Transverse colon (tissue), 4 donors: ENCODE results near the gene FAM131B. TPM values are rescaled to one million over a fixed set of nuclear protein-coding genes. Genes with fewer than 3 reads are reported as not detected.
A peak's percentile ranks its signal among the peaks of the same experiment; 100 is the strongest.

Experiments used
- DNase-seq: peaks from one replicate; pipeline ENCODE4 v3.0.0-alpha.2; 2019
- H3K27ac ChIP-seq, 4 donors: fragments of 200-600 bp; sonication (generic); 2 replicates each; pipeline ENCODE4 v1.5.1; 2016 to 2018; ENCODE audit warnings: inconsistent platforms in 4 of 4
- H3K27me3 ChIP-seq: fragments of 200-600 bp; sonication (generic); 2 replicates; pipeline ENCODE4 v1.5.1; 2017; ENCODE audit warnings: inconsistent platforms
- H3K36me3 ChIP-seq, 4 donors: fragments of 200-600 bp; sonication (generic); 2 replicates each; pipeline ENCODE4 v1.5.1; 2017 to 2019; ENCODE audit warnings: inconsistent platforms in 4 of 4
- H3K4me1 ChIP-seq, 4 donors: fragments of 200-600 bp; sonication (generic); 2 replicates each; pipeline ENCODE4 v1.5.1; 2017 to 2020; ENCODE audit warnings: inconsistent platforms in 4 of 4
- H3K4me3 ChIP-seq, 4 donors: fragments of 200-600 bp; sonication (generic); 1 replicate in 1 of 4; 2 replicates in 3 of 4; pipeline versions ENCODE4 v1.5.1 to v1.6.1; 2017 to 2019; ENCODE audit warnings: inconsistent platforms in 4 of 4
- H3K9me3 ChIP-seq, 2 donors: fragments of 200-600 bp; sonication (generic); 2 replicates each; pipeline ENCODE4 v1.5.1; 2017 to 2019; ENCODE audit warnings: inconsistent platforms in 2 of 2
- EP300 ChIP-seq: sonication (generic); formaldehyde crosslinking; IDR thresholded peaks from one replicate; pipeline ENCODE4 v1.6.1; 2017; ENCODE audit warnings: antibody characterized with exemption, low read depth
- POLR2A ChIP-seq: fragments of 450-650 bp; IDR thresholded peaks from one replicate; pipeline ENCODE4 v1.6.1; 2016; ENCODE audit warnings: antibody characterized with exemption, mild to moderate bottlenecking, moderate library complexity
- POLR2AphosphoS5 ChIP-seq, 3 donors: sonication (generic); formaldehyde crosslinking; IDR thresholded peaks; one replicate each; pipeline ENCODE4 v1.6.1; 2016; ENCODE audit warnings: antibody characterized with exemption in 3 of 3
- WGBS, 2 donors: methylation state at CpG; one replicate each; pipeline ENCODE4 v1.1.5; 2018; ENCODE audit warnings: low coverage in 1 of 2; 5-methylcytosine and 5-hydroxymethylcytosine counted together
- in situ Hi-C, 4 donors: fragments of 200-750 bp; cut with MboI; loops; one replicate each; pipeline versions ENCODE4 v1.15.0 to v1.15.1; 2017; ENCODE audit warnings: low sequenced_read_pairs in 3 of 4, low pct_ligation_motif_present in 1 of 4, low pct_unique_long_range_greater_than_20kb in 1 of 4
- intact Hi-C: fragments of 100-400 bp; cut with DNase I; formaldehyde crosslinking; loops from one replicate; pipeline ENCODE4 v1.15.1; 2023; ENCODE audit warnings: low total_unique reads
- total RNA-seq, 4 donors: library from RNA; depleted of rRNA; stranded (reverse); fragments of >200 nt; gene quantifications; one replicate each; pipeline ENCODE4 v1.1.0, GENCODE V29; 2016
- TF ChIP-seq, protein P1 (sequence below), 5 experiments: fragments of 200-600 bp in 3 of 5; fragments of 450-650 bp in 2 of 5; sonication (generic) in 3 of 5; IDR thresholded peaks; 1 replicate in 2 of 5; 2 replicates in 3 of 5; pipeline ENCODE4 v1.5.1; 2016 to 2017; ENCODE audit warnings: antibody characterized with exemption in 5 of 5, inconsistent platforms in 3 of 5, mild to moderate bottlenecking in 2 of 5, moderate library complexity in 1 of 5

FAM131B gene
- total RNA-seq, 4 donors from 2014 or later, result 2.2 to 33.4 (median 4.7) TPM

DNA sequence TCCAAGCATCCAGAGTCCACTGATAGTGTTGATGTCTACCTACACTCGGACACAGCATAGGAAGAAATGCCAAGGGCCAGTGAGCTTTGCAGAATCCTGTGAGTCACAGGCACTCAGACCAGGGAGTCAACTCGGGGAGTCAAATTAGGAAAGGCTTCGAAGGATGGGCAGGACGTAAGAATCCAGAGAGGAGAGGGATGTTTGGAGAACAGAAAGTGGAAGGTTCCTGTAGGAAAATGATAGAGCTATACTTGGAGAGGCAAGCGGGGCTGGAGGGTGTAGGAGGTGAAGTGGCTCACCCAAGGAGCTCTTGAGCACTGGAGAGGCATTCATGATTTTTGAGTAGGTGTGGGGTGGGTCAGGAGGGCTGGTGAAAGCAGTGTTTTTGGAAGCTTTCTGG is 21.6 kb upstream of the FAM131B start:
- WGBS, 2 donors, result 47 to 48% methylated on average over 4 to 5 of the region's 5 CpGs
- H3K27me3 ChIP-seq, result no peaks in the 10 kb centered on the region
- H3K4me3 ChIP-seq, result peak overlapping the region in 2 of 4 donors; percentile 11 to 92
- TF ChIP-seq POLR2A (no peak), POLR2AphosphoS5 (IDR thresholded peaks at IDR 0.05) (no peak), EP300 (no peak)
- TF ChIP-seq, protein P1, sequence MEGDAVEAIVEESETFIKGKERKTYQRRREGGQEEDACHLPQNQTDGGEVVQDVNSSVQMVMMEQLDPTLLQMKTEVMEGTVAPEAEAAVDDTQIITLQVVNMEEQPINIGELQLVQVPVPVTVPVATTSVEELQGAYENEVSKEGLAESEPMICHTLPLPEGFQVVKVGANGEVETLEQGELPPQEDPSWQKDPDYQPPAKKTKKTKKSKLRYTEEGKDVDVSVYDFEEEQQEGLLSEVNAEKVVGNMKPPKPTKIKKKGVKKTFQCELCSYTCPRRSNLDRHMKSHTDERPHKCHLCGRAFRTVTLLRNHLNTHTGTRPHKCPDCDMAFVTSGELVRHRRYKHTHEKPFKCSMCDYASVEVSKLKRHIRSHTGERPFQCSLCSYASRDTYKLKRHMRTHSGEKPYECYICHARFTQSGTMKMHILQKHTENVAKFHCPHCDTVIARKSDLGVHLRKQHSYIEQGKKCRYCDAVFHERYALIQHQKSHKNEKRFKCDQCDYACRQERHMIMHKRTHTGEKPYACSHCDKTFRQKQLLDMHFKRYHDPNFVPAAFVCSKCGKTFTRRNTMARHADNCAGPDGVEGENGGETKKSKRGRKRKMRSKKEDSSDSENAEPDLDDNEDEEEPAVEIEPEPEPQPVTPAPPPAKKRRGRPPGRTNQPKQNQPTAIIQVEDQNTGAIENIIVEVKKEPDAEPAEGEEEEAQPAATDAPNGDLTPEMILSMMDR (IDR thresholded peaks at IDR 0.05), result no peak
- H3K36me3 ChIP-seq, result peaks cover 0 to 6% (median 0%) of the 10 kb centered on the region in 4 donors
- DNase-seq, result no peak
- in situ Hi-C loops (no loop called here), intact Hi-C loops (no loop called here)
- H3K27ac ChIP-seq, result peak overlapping the region; percentile 93 to 99 (median 98)
- H3K4me1 ChIP-seq, result peaks cover 23 to 60% (median 41%) of the 10 kb centered on the region in 4 donors
- no peaks in the 10 kb centered on the region for H3K9me3 ChIP-seq

DNA sequence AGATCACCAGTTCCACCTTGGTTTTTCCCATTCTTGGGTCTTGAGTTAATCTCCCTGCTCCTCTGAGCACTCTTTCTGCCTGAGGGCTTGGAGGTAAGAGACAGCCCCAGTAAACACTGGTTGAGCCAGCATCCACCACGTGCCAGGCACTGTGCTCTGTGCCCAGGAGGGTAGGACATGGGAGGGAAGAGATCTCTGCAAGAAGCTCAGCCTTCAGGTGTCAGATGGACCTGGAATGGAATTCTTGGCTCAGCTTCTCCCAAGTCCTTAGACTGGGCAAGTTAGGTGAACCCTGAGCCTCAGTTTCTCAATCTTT is 21.1 kb upstream of the FAM131B start:
- no peak for DNase-seq
- peak overlapping the region in 2 of 4 donors; percentile 92 to 100 for H3K4me3 ChIP-seq
- peaks cover 28 to 65% (median 43%) of the 10 kb centered on the region in 4 donors for H3K4me1 ChIP-seq

DNA sequence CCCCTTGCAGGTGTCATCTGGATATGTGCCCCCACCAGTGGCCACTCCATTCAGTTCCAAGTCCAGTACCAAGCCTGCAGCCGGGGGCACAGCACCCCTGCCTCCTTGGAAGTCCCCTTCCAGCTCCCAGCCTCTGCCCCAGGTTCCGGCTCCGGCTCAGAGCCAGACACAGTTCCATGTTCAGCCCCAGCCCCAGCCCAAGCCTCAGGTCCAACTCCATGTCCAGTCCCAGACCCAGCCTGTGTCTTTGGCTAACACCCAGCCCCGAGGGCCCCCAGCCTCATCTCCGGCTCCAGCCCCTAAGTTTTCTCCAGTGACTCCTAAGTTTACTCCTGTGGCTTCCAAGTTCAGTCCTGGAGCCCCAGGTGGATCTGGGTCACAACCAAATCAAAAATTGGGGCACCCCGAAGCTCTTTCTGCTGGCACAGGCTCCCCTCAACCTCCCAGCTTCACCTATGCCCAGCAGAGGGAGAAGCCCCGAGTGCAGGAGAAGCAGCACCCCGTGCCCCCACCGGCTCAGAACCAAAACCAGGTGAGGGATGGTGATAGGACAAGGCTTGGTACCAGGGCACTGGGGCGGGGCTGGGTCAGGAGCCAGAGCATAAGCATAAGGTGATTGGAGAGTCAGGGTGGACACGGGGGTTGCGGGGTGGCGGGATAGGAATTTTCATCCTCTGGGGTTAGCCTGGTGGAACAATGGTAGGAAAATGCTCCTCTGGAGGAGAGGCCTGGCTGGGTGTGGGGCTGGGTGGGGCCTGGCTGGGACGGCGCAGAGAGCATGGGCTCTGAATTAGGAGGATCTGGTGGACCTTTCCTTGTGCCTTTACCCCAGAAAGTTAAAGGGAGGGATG is 20.5 kb upstream of the FAM131B start:
- H3K9me3 ChIP-seq, result no peaks in the 10 kb centered on the region
- intact Hi-C loops, result no loop called here
- peaks cover 29 to 67% (median 43%) of the 10 kb centered on the region in 4 donors for H3K4me1 ChIP-seq
- WGBS, 2 donors, result 84 to 85% methylated on average over 5 to 15 of the region's 15 CpGs
- peaks cover 0 to under 1% (median 0%) of the 10 kb centered on the region in 4 donors for H3K36me3 ChIP-seq
- DNase-seq, result no peak
- TF ChIP-seq, protein P1 (IDR thresholded peaks at IDR 0.05), result no peak
- no peak for TF ChIP-seq POLR2A
- no peak for TF ChIP-seq POLR2AphosphoS5 (IDR thresholded peaks at IDR 0.05)
- TF ChIP-seq EP300, result no peak
- in situ Hi-C loops, result no loop called here
- H3K27ac ChIP-seq, result peak overlapping the region; percentile 93 to 99 (median 98)
- no peaks in the 10 kb centered on the region for H3K27me3 ChIP-seq
- peak overlapping the region in 3 of 4 donors; percentile 79 to 100 (median 92) for H3K4me3 ChIP-seq

More for the DNA sequence above, 21.1 kb upstream of the FAM131B start:
- no peaks in the 10 kb centered on the region for H3K9me3 ChIP-seq
- WGBS, 2 donors, result 50% methylated on average over 1 of the region's 1 CpG; no CpG with 5 or more reads in 1 of the 2 donors
- no peaks in the 10 kb centered on the region for H3K27me3 ChIP-seq
- in situ Hi-C loops (no loop called here), intact Hi-C loops (no loop called here)
- H3K36me3 ChIP-seq, result peaks cover 0 to 6% (median 0%) of the 10 kb centered on the region in 4 donors
- TF ChIP-seq, protein P1 (IDR thresholded peaks at IDR 0.05), result no peak
- no peak for TF ChIP-seq EP300
- TF ChIP-seq POLR2A, result no peak
- no peak for TF ChIP-seq POLR2AphosphoS5 (IDR thresholded peaks at IDR 0.05)
- peak overlapping the region; percentile 93 to 99 (median 98) for H3K27ac ChIP-seq

DNA sequence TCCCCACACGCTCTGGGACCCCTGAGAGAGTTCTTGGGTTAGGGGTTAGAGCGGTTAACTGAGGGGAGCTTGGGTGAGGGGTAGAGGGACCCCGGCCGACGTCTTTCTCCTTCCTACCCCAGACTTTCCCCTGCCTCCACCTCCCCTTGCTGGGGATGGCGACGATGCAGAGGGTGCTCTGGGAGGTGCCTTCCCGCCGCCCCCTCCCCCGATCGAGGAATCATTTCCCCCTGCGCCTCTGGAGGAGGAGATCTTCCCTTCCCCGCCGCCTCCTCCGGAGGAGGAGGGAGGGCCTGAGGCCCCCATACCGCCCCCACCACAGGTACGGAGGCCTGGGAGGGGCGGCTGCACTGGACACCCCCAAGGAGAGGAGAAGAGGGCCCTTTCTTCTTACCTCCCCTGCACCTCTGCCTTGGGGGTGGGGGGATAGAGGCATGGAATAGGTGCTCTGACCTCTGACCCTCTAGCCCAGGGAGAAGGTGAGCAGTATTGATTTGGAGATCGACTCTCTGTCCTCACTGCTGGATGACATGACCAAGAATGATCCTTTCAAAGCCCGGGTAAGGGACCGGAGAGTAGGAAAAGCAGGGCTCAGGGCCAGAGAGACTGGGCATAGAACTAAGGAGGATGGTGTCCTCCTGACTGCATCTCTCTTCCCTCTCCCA is 19.7 kb upstream of the FAM131B start:
- Histone ChIP-seq H3K27me3 (no peaks in the 10 kb centered on the region), H3K27ac (peak overlapping the region; percentile 93 to 99 (median 98)), H3K9me3 (no peaks in the 10 kb centered on the region), H3K36me3 (no peaks in the 10 kb centered on the region), H3K4me3 (peak overlapping the region; percentile 79 to 100 (median 96)), H3K4me1 (peaks cover 29 to 64% (median 39%) of the 10 kb centered on the region in 4 donors)
- WGBS, 2 donors, result 32 to 43% methylated on average over 3 to 20 of the region's 21 CpGs
- DNase-seq, result no peak
- TF ChIP-seq EP300, result no peak
- no peak for TF ChIP-seq POLR2A
- no peak for TF ChIP-seq POLR2AphosphoS5 (IDR thresholded peaks at IDR 0.05)
- TF ChIP-seq, protein P1 (IDR thresholded peaks at IDR 0.05), result no peak
- intact Hi-C loops, result no loop called here
- in situ Hi-C loops, result no loop called here
